Measurements from ENCODE around the gene GATAD2B.
"Not testable (repeated sequence)": the region's sequence is repeated elsewhere in the genome, so short reads cannot be mapped to it uniquely, and the experiment has no call there.

GATAD2B gene

GRCh38 chr1:153899509-153899908 is 23.3 kb downstream of the GATAD2B start:
- H3K4me1 ChIP-seq: no peaks in the 10 kb centered on the region
- H3K4me3 ChIP-seq (ENCODE audit: low read depth, low read length): no peak overlapping the region
- H3K27me3 ChIP-seq: no peaks in the 10 kb centered on the region
- no peak for DNase-seq
- H3K9me3 ChIP-seq: no peaks in the 10 kb centered on the region; the same call in 1 of the 2 replicates
- TF ChIP-seq CTCF (IDR thresholded peaks at IDR 0.05; ENCODE audit: low read depth, low read length): no peak
- H3K36me3 ChIP-seq: peaks cover 22% of the 10 kb centered on the region

GRCh38 chr1:153895866-153896265 is 26.9 kb downstream of the GATAD2B start:
- not testable (repeated sequence) for DNase-seq; H3K4me3 ChIP-seq (ENCODE audit: low read depth, low read length)

GRCh38 chr1:153891042-153891441 is 31.7 kb downstream of the GATAD2B start:
- H3K4me3 ChIP-seq (ENCODE audit: low read depth, low read length); H3K27me3 ChIP-seq; DNase-seq; H3K36me3 ChIP-seq; H3K9me3 ChIP-seq; H3K4me1 ChIP-seq: not testable (repeated sequence)

More at GRCh38 chr1:153895866-153896265, 26.9 kb downstream of the GATAD2B start:
- not testable (repeated sequence) for H3K4me1 ChIP-seq, H3K27me3 ChIP-seq, H3K9me3 ChIP-seq
- peaks cover 14% of the 10 kb centered on the region for H3K36me3 ChIP-seq

GRCh38 chr1:153888533-153888932 is 34.2 kb downstream of the GATAD2B start:
- H3K9me3 ChIP-seq: no peaks in the 10 kb centered on the region
- H3K36me3 ChIP-seq: peaks cover 7% of the 10 kb centered on the region
- TF ChIP-seq CTCF (IDR thresholded peaks at IDR 0.05; ENCODE audit: low read depth, low read length): no peak
- no peak for DNase-seq
- no peaks in the 10 kb centered on the region for H3K27me3 ChIP-seq
- no peak overlapping the region for H3K4me3 ChIP-seq (ENCODE audit: low read depth, low read length)
- H3K4me1 ChIP-seq: no peaks in the 10 kb centered on the region; the same call in 1 of the 2 replicates

- peaks cover 7% of the 10 kb centered on the region for H3K36me3 ChIP-seq
- no peak overlapping the region for H3K4me3 ChIP-seq (ENCODE audit: low read depth, low read length)
- H3K9me3 ChIP-seq: no peaks in the 10 kb centered on the region
- H3K27me3 ChIP-seq: no peaks in the 10 kb centered on the region
- no peak for TF ChIP-seq CTCF (IDR thresholded peaks at IDR 0.05; ENCODE audit: low read depth, low read length)
- peaks cover 12% of the 10 kb centered on the region for H3K4me1 ChIP-seq
- DNase-seq: no peak
Measured at GRCh38 chr1:153886127-153886526, 36.6 kb downstream of the GATAD2B start.

GRCh38 chr1:153883223-153883622 is 39.5 kb downstream of the GATAD2B start:
- no peak for TF ChIP-seq CTCF (IDR thresholded peaks at IDR 0.05; ENCODE audit: low read depth, low read length)
- no peak for DNase-seq
- H3K4me3 ChIP-seq (ENCODE audit: low read depth, low read length): no peak overlapping the region
- no peaks in the 10 kb centered on the region for H3K9me3 ChIP-seq
- H3K4me1 ChIP-seq: peaks cover 17% of the 10 kb centered on the region
- no peaks in the 10 kb centered on the region for H3K27me3 ChIP-seq
- H3K36me3 ChIP-seq: peaks cover 3% of the 10 kb centered on the region; the same call in 1 of the 2 replicates

GRCh38 chr1:153882296-153882912 is 40.4 kb downstream of the GATAD2B start:
- H3K36me3 ChIP-seq: peaks cover 3% of the 10 kb centered on the region; the same call in 1 of the 2 replicates
- H3K4me1 ChIP-seq: peaks cover 17% of the 10 kb centered on the region
- H3K4me3 ChIP-seq (ENCODE audit: low read depth, low read length): peak overlapping the region; percentile 60
- no peaks in the 10 kb centered on the region for H3K9me3 ChIP-seq
- no peak for TF ChIP-seq CTCF (IDR thresholded peaks at IDR 0.05; ENCODE audit: low read depth, low read length)
- H3K27me3 ChIP-seq: no peaks in the 10 kb centered on the region
- no peak for DNase-seq
